HEK293 (cell line): ENCODE measurements around the gene NUMA1.

Source experiments
- CTCF ChIA-PET: fragments of 350-600 bp; formaldehyde crosslinking; extraction: SDS; loops from one replicate; lab custom pipeline; 2021; ENCODE audit warnings: antibody characterized with exemption; lab: Yijun Ruan, JAX
- POLR2A ChIA-PET: fragments of 300-600 bp; formaldehyde crosslinking; extraction: SDS; loops from one replicate; lab custom pipeline; 2020; ENCODE audit warnings: antibody characterized with exemption, inconsistent platforms; lab: Yijun Ruan, JAX
- H3K27ac ChIP-seq: fragments of 200-500 bp; sonication (Bioruptor generic); 2 replicates; pipeline ENCODE4 v1.5.1; 2014; ENCODE audit warnings: low read depth, low read length, control low read depth, inconsistent platforms; ENCODE audit errors: extremely low read depth
- H3K36me3 ChIP-seq, 2 experiments: fragments of 200-500 bp in 1 of 2; sonication (Bioruptor generic) in 1 of 2; 1 replicate in 1 of 2; 2 replicates in 1 of 2; pipeline ENCODE4 v1.5.1; 2014 to 2017; ENCODE audit warnings: inconsistent platforms in 2 of 2, low read length in 2 of 2; ENCODE audit not compliant: control insufficient read depth in 2 of 2, insufficient read depth in 1 of 2
- H3K4me1 ChIP-seq: fragments of 200-500 bp; sonication (Bioruptor generic); 2 replicates; pipeline ENCODE4 v1.5.1; 2014; ENCODE audit warnings: mild to moderate bottlenecking, low read length, inconsistent platforms; ENCODE audit not compliant: control insufficient read depth, insufficient read depth
- H3K4me3 ChIP-seq: 2 replicates; pipeline ENCODE4 v1.5.1; 2011; ENCODE audit warnings: low read depth, mild to moderate bottlenecking, control low read depth, low read length, moderate library complexity
- H3K9me3 ChIP-seq: fragments of 200-500 bp; sonication (Bioruptor generic); 2 replicates; pipeline ENCODE4 v1.5.1; 2014; ENCODE audit warnings: low read depth, low read length, inconsistent platforms; ENCODE audit not compliant: control insufficient read depth, insufficient read depth
- BCL11A ChIP-seq: fragments of 450-650 bp; formaldehyde crosslinking; IDR thresholded peaks from 2 replicates; pipeline ENCODE4 v1.5.1; 2016; ENCODE audit warnings: low read depth, missing biosample characterization, missing genetic modification characterization
- MZF1 ChIP-seq: fragments of 450-650 bp; formaldehyde crosslinking; IDR thresholded peaks from 2 replicates; pipeline ENCODE4 v1.5.1; 2017; ENCODE audit warnings: missing biosample characterization, missing genetic modification characterization, borderline replicate concordance
- SP7 ChIP-seq: fragments of 450-650 bp; formaldehyde crosslinking; IDR thresholded peaks from 2 replicates; pipeline ENCODE4 v1.5.1; 2016; ENCODE audit warnings: missing biosample characterization, missing genetic modification characterization
- ZBTB21 ChIP-seq: fragments of 450-650 bp; formaldehyde crosslinking; IDR thresholded peaks from 2 replicates; pipeline ENCODE4 v1.5.1; 2017; ENCODE audit warnings: missing biosample characterization, missing genetic modification characterization
- ZBTB7A ChIP-seq: fragments of 450-650 bp; formaldehyde crosslinking; IDR thresholded peaks from 2 replicates; pipeline ENCODE4 v1.5.1; 2016; ENCODE audit warnings: low read depth, missing biosample characterization, missing genetic modification characterization
- ZNF157 ChIP-seq: fragments of 450-650 bp; formaldehyde crosslinking; IDR thresholded peaks from 2 replicates; pipeline ENCODE4 v1.5.1; 2016; ENCODE audit warnings: missing biosample characterization, missing genetic modification characterization
- ZNF175 ChIP-seq: fragments of 450-650 bp; formaldehyde crosslinking; IDR thresholded peaks from 2 replicates; pipeline ENCODE4 v1.5.1; 2016; ENCODE audit warnings: missing biosample characterization, missing genetic modification characterization
- ZNF23 ChIP-seq: fragments of 450-650 bp; formaldehyde crosslinking; IDR thresholded peaks from 2 replicates; pipeline ENCODE4 v1.5.1; 2016; ENCODE audit warnings: missing biosample characterization, missing genetic modification characterization, borderline replicate concordance
- ZNF302 ChIP-seq: fragments of 450-650 bp; formaldehyde crosslinking; IDR thresholded peaks from 2 replicates; pipeline ENCODE4 v1.5.1; 2016; ENCODE audit warnings: missing biosample characterization, missing genetic modification characterization, low read depth
- ZNF354C ChIP-seq: fragments of 450-650 bp; formaldehyde crosslinking; IDR thresholded peaks from 2 replicates; pipeline ENCODE4 v1.5.1; 2016; ENCODE audit warnings: missing biosample characterization, missing genetic modification characterization, low read depth, borderline replicate concordance
- ZNF394 ChIP-seq: fragments of 450-650 bp; formaldehyde crosslinking; IDR thresholded peaks from 2 replicates; pipeline ENCODE4 v1.5.1; 2016; ENCODE audit warnings: missing biosample characterization, missing genetic modification characterization, mild to moderate bottlenecking, moderate library complexity, borderline replicate concordance
- ZNF433 ChIP-seq: fragments of 450-650 bp; formaldehyde crosslinking; IDR thresholded peaks from 2 replicates; pipeline ENCODE4 v1.5.1; 2016; ENCODE audit warnings: missing biosample characterization, missing genetic modification characterization, low read depth
- ZNF473 ChIP-seq: fragments of 450-650 bp; formaldehyde crosslinking; IDR thresholded peaks from 2 replicates; pipeline ENCODE4 v1.5.1; 2017; ENCODE audit warnings: missing biosample characterization, missing genetic modification characterization
- ZNF585B ChIP-seq: fragments of 450-650 bp; formaldehyde crosslinking; IDR thresholded peaks from 2 replicates; pipeline ENCODE4 v1.5.1; 2016; ENCODE audit warnings: missing biosample characterization, missing genetic modification characterization
- ZNF623 ChIP-seq: fragments of 450-650 bp; formaldehyde crosslinking; IDR thresholded peaks from 2 replicates; pipeline ENCODE4 v1.5.1; 2016; ENCODE audit warnings: missing biosample characterization, missing genetic modification characterization
- TF ChIP-seq, protein P1 (sequence below): fragments of 450-650 bp; formaldehyde crosslinking; IDR thresholded peaks from 2 replicates; pipeline ENCODE4 v1.5.1; 2016; ENCODE audit warnings: missing biosample characterization, missing genetic modification characterization
- TF ChIP-seq, protein P2 (sequence below): fragments of 450-650 bp; formaldehyde crosslinking; conservative IDR thresholded peaks from 2 replicates; pipeline ENCODE4 v1.5.1; 2016; ENCODE audit warnings: low read depth, missing biosample characterization, missing genetic modification characterization
- TF ChIP-seq, protein P3 (sequence below): fragments of 450-650 bp; formaldehyde crosslinking; IDR thresholded peaks from 2 replicates; pipeline ENCODE4 v1.5.1; 2017; ENCODE audit warnings: missing biosample characterization, missing genetic modification characterization
- TF ChIP-seq, protein P4 (sequence below): fragments of 450-650 bp; formaldehyde crosslinking; IDR thresholded peaks from 2 replicates; pipeline ENCODE4 v1.5.1; 2017; ENCODE audit warnings: missing biosample characterization, missing genetic modification characterization

NUMA1 gene

DNA sequence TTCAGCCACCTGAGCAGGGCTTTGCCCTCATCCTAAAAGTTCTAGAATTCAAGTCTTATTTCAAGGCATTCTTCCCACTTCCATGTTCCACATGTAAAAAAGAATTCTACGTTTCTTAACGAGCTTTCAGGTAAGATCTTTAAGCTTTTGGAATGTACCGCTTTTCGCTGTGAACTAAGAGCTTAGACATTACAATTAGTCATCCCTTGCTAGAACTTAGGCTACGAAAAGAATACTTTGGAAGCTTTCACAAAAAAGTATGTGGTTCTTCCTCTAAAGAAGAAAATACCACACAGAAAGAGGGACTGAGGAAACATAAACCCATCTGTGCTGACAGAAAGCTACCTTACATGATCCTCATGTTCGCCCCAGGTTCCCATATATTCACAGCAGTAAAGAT, 1.9 kb downstream of the NUMA1 start (continued):
- TF ChIP-seq, protein P1, sequence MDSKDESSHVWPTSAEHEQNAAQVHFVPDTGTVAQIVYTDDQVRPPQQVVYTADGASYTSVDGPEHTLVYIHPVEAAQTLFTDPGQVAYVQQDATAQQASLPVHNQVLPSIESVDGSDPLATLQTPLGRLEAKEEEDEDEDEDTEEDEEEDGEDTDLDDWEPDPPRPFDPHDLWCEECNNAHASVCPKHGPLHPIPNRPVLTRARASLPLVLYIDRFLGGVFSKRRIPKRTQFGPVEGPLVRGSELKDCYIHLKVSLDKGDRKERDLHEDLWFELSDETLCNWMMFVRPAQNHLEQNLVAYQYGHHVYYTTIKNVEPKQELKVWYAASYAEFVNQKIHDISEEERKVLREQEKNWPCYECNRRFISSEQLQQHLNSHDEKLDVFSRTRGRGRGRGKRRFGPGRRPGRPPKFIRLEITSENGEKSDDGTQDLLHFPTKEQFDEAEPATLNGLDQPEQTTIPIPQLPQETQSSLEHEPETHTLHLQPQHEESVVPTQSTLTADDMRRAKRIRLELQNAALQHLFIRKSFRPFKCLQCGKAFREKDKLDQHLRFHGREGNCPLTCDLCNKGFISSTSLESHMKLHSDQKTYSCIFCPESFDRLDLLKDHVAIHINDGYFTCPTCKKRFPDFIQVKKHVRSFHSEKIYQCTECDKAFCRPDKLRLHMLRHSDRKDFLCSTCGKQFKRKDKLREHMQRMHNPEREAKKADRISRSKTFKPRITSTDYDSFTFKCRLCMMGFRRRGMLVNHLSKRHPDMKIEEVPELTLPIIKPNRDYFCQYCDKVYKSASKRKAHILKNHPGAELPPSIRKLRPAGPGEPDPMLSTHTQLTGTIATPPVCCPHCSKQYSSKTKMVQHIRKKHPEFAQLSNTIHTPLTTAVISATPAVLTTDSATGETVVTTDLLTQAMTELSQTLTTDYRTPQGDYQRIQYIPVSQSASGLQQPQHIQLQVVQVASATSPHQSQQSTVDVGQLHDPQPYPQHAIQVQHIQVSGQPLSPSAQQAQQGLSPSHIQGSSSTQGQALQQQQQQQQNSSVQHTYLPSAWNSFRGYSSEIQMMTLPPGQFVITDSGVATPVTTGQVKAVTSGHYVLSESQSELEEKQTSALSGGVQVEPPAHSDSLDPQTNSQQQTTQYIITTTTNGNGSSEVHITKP (tag by site-specific recombination), result no peak
- TF ChIP-seq ZNF23 (tag by site-specific recombination) (no peak), ZNF623 (no peak), ZNF302 (tag by site-specific recombination) (no peak), ZNF354C (no peak), ZNF433 (tag by site-specific recombination) (no peak), ZNF175 (no peak), ZNF157 (tag by site-specific recombination) (no peak), ZNF394 (tag by site-specific recombination) (no peak)
- TF ChIP-seq, protein P2, sequence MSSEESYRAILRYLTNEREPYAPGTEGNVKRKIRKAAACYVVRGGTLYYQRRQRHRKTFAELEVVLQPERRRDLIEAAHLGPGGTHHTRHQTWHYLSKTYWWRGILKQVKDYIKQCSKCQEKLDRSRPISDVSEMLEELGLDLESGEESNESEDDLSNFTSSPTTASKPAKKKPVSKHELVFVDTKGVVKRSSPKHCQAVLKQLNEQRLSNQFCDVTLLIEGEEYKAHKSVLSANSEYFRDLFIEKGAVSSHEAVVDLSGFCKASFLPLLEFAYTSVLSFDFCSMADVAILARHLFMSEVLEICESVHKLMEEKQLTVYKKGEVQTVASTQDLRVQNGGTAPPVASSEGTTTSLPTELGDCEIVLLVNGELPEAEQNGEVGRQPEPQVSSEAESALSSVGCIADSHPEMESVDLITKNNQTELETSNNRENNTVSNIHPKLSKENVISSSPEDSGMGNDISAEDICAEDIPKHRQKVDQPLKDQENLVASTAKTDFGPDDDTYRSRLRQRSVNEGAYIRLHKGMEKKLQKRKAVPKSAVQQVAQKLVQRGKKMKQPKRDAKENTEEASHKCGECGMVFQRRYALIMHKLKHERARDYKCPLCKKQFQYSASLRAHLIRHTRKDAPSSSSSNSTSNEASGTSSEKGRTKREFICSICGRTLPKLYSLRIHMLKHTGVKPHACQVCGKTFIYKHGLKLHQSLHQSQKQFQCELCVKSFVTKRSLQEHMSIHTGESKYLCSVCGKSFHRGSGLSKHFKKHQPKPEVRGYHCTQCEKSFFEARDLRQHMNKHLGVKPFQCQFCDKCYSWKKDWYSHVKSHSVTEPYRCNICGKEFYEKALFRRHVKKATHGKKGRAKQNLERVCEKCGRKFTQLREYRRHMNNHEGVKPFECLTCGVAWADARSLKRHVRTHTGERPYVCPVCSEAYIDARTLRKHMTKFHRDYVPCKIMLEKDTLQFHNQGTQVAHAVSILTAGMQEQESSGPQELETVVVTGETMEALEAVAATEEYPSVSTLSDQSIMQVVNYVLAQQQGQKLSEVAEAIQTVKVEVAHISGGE (tag by site-specific recombination), result no peak

DNA sequence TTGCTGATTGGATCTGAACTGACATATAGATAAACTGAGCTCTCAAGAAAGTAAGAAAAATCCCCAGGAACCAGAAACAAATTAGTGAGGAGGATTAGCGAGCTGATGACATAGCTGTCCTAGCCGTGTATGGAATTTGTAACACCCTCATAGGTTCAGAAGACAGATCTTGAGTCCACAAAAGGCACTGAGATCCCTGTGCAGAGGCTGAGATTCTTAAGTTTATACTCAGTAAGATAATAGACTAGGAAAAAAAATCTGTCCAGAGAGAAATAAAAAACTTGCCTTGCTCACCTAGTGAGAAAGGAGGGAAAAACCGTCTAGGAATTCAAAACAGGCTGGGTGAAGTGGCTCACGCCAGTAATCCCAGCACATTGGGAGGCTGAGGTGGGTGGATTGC, 4.6 kb downstream of the NUMA1 start:
- Histone ChIP-seq H3K4me3 (no peak overlapping the region), H3K4me1 (no peaks in the 10 kb centered on the region), H3K9me3 (no peaks in the 10 kb centered on the region), H3K27ac (no peak overlapping the region), H3K36me3 (peaks cover 0 to 8% of the 10 kb centered on the region in 2 experiments; a peak in 2 of 3 replicates)
- ChIA-PET CTCF (interaction anchor here (1.4 kb wide), 1 partner anchor 15 kb away, joined by 3 read pairs; no protein-coding TSS in a partner anchor), POLR2A (interaction anchor here (0.9 kb wide), 1 partner anchor 43 kb away, joined by 3 read pairs; no protein-coding TSS in a partner anchor)
- TF ChIP-seq ZNF473 (tag by site-specific recombination) (no peak), ZBTB7A (tag by site-specific recombination) (no peak), SP7 (tag by site-specific recombination) (no peak), BCL11A (tag by site-specific recombination) (no peak), MZF1 (tag by site-specific recombination) (no peak), ZNF585B (tag by site-specific recombination) (no peak), ZBTB21 (tag by site-specific recombination) (no peak)
- TF ChIP-seq, protein P3, sequence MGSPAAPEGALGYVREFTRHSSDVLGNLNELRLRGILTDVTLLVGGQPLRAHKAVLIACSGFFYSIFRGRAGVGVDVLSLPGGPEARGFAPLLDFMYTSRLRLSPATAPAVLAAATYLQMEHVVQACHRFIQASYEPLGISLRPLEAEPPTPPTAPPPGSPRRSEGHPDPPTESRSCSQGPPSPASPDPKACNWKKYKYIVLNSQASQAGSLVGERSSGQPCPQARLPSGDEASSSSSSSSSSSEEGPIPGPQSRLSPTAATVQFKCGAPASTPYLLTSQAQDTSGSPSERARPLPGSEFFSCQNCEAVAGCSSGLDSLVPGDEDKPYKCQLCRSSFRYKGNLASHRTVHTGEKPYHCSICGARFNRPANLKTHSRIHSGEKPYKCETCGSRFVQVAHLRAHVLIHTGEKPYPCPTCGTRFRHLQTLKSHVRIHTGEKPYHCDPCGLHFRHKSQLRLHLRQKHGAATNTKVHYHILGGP, result no peak
- TF ChIP-seq, protein P1 (tag by site-specific recombination), result no peak
- TF ChIP-seq, protein P4, sequence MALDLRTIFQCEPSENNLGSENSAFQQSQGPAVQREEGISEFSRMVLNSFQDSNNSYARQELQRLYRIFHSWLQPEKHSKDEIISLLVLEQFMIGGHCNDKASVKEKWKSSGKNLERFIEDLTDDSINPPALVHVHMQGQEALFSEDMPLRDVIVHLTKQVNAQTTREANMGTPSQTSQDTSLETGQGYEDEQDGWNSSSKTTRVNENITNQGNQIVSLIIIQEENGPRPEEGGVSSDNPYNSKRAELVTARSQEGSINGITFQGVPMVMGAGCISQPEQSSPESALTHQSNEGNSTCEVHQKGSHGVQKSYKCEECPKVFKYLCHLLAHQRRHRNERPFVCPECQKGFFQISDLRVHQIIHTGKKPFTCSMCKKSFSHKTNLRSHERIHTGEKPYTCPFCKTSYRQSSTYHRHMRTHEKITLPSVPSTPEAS, result no peak
